Fibroblast of mammary gland (primary cell): ENCODE measurements around the gene TAC3.
A peak's percentile ranks its signal among the peaks of the same experiment; 100 is the strongest.

Experiments used
- DNase-seq: peaks from one replicate; pipeline ENCODE4 v3.0.0-alpha.2; 2010; ENCODE audit warnings: low read depth
- H3K4me3 ChIP-seq: 2 replicates; pipeline ENCODE4 v1.5.1; 2011; ENCODE audit warnings: low read depth, mild to moderate bottlenecking, low read length, moderate library complexity; ENCODE audit not compliant: control insufficient read depth
- TF ChIP-seq, protein P1 (sequence below): conservative IDR thresholded peaks from 2 replicates; pipeline ENCODE4 v1.5.1; 2011; ENCODE audit warnings: low read depth, low read length, inconsistent platforms; ENCODE audit not compliant: control insufficient read depth, insufficient read depth

TAC3 gene

GRCh38 chr12:57012600-57013465 is 3.5 kb downstream of the TAC3 start:
- DNase-seq = no peak
- no peak overlapping the region for H3K4me3 ChIP-seq
- TF ChIP-seq, protein P1, sequence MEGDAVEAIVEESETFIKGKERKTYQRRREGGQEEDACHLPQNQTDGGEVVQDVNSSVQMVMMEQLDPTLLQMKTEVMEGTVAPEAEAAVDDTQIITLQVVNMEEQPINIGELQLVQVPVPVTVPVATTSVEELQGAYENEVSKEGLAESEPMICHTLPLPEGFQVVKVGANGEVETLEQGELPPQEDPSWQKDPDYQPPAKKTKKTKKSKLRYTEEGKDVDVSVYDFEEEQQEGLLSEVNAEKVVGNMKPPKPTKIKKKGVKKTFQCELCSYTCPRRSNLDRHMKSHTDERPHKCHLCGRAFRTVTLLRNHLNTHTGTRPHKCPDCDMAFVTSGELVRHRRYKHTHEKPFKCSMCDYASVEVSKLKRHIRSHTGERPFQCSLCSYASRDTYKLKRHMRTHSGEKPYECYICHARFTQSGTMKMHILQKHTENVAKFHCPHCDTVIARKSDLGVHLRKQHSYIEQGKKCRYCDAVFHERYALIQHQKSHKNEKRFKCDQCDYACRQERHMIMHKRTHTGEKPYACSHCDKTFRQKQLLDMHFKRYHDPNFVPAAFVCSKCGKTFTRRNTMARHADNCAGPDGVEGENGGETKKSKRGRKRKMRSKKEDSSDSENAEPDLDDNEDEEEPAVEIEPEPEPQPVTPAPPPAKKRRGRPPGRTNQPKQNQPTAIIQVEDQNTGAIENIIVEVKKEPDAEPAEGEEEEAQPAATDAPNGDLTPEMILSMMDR = no peak

- H3K4me3 ChIP-seq = no peak overlapping the region
- no peak for DNase-seq
- TF ChIP-seq, protein P1 = no peak
Observed at GRCh38 chr12:57011438-57012424, 4.6 kb downstream of the TAC3 start.

- no peak for DNase-seq
- TF ChIP-seq, protein P1 = no peak
- no peak overlapping the region for H3K4me3 ChIP-seq
Observed at GRCh38 chr12:57010627-57011247, 5.6 kb downstream of the TAC3 start.

- TF ChIP-seq, protein P1 = no peak
Observed at GRCh38 chr12:57009949-57010626, 6.2 kb downstream of the TAC3 start.

GRCh38 chr12:57008178-57008577 is 8.2 kb downstream of the TAC3 start:
- peak; percentile 76 for DNase-seq
- TF ChIP-seq, protein P1 = peak; percentile 71
- no peak overlapping the region for H3K4me3 ChIP-seq

More at GRCh38 chr12:57009949-57010626, 6.2 kb downstream of the TAC3 start:
- H3K4me3 ChIP-seq = no peak overlapping the region
- no peak for DNase-seq
